ENCODE data around the gene CDC42BPA.
"Not testable (repeated sequence)": the region's sequence is repeated elsewhere in the genome, so short reads cannot be mapped to it uniquely, and the experiment has no call there.

CDC42BPA gene, protein sequence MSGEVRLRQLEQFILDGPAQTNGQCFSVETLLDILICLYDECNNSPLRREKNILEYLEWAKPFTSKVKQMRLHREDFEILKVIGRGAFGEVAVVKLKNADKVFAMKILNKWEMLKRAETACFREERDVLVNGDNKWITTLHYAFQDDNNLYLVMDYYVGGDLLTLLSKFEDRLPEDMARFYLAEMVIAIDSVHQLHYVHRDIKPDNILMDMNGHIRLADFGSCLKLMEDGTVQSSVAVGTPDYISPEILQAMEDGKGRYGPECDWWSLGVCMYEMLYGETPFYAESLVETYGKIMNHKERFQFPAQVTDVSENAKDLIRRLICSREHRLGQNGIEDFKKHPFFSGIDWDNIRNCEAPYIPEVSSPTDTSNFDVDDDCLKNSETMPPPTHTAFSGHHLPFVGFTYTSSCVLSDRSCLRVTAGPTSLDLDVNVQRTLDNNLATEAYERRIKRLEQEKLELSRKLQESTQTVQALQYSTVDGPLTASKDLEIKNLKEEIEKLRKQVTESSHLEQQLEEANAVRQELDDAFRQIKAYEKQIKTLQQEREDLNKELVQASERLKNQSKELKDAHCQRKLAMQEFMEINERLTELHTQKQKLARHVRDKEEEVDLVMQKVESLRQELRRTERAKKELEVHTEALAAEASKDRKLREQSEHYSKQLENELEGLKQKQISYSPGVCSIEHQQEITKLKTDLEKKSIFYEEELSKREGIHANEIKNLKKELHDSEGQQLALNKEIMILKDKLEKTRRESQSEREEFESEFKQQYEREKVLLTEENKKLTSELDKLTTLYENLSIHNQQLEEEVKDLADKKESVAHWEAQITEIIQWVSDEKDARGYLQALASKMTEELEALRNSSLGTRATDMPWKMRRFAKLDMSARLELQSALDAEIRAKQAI (N-terminal part only)

DNA sequence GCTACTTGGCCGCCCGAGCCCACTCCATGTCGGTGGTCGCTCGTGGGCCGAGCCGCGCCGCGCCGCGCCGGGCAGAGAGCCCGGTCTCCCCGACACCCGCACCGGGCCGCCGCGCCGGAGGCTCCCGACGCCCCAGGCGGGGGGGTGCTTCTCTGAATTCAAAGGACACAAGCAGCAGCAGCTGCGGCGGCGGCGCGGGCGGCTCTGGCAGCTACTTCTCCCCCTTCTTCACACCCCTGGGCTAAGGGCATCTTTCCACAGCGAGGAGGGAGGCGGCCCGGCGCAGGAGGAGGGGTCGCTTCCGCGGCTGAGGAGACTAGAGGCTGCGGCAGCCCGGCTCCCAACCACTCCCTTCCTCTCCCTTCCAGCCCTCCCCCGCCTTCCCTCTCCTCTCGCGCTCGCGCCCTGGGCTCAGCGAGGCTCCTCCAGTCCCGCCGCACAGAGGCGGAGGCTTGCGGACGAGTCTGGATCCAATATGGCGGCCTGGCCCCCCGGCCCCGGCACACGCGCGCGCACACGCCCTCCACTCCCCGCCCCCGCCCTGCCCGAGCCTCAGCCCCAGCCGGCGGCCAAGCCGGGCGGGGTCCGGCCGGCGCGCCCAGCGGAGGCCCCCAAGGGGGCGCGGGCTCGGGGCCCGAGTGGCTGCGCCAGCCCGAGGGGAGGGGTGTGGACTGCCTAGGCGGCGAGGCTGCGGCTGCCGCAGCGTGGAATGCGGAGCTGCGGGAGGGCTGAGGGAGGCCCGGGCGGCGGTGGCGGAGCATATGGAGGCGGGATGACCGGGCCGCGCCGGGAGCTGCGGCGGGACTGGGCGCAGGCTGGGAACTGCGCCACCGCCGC lies at the start of gene CDC42BPA:
CDC42BPA (minus strand) TSS at position 477 of the 837 bp plus-strand sequence. CDS start 1,310 bp downstream, outside the sequence.
- DNase-seq = peak; percentile 90

DNA sequence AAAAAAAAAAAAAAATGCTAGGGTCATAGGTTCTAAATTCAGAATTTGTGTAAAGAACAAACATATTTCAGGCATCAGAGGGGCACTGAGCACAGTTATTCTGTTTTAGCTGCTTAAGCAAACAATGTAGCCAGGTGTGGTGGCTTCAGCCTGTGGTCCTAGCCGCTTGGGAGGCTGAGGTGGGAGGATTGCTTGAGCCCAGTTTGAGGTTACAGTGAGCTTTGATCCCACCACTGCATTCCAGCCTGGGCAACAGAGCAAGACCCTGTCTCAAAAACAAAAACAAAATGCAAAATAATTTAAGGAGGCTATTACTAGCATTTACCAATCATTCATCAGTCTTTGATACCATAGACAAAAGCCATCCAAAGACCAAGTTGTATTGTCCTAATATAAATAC lies 49.7 kb upstream of the CDC42BPA start:
- no peak for DNase-seq

DNA sequence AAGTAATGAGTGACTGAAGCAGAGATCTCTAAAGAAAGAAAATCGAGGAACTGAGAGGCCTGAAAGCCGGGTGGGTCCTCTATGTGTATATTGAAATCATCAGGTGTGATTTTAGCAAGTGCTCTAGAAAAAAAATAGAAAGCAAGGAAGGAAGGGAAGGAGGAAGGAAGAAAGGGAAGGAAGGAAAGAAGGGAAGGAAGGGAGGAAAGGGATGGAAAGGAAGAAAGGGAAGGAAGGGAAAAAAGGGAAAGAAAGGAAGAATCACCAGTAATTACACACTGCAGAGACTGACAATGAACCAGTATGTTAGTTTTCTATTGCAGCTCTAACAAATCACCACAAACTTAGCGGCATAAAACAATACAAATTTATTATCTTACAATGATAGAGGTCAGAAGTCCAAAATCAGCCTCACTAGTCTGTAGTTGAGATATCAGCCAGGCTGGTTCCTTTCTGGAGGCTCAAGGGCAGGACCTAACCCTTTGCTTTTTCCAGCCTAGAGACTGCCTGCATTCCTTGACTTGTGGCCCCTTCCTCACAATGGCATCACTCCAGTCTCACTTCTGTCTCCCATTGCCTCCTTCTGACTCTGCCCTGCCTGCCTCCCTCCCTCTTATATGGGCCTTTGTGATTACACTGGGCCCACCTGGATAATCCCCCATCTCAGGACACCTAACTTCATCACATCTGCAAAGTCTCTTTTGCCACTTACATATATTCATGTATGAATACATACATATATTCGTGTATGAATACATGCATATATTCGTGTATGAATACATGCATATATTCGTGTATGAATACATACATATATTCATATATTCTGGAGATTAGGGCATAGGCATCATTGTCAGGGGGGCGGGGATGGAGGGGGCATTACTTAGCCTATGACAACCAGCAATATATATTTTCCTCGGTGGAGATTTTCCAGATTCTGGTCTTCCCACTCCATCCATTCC lies 47.5 kb upstream of the CDC42BPA start:
- DNase-seq = no peak

DNA sequence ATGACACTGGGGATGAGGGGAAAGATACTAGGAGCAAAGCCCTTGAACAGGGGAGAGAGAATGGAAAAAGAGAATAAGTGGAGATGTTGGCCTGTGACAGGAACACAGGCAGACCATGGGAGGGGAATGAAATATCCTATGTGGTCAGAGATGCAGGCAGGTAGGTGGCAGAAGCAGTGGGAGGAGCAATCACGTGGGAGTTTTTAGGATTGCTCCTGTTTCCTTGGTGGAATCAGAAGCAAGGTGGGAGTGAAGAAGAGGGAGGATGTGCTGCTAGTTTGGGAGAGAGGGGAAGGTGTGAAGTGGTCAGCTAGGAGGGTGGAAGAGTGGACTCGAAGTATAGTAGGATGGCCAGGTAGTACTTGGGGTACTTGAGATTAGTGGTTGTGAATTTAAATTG lies 46.4 kb upstream of the CDC42BPA start:
- no peak for DNase-seq

DNA sequence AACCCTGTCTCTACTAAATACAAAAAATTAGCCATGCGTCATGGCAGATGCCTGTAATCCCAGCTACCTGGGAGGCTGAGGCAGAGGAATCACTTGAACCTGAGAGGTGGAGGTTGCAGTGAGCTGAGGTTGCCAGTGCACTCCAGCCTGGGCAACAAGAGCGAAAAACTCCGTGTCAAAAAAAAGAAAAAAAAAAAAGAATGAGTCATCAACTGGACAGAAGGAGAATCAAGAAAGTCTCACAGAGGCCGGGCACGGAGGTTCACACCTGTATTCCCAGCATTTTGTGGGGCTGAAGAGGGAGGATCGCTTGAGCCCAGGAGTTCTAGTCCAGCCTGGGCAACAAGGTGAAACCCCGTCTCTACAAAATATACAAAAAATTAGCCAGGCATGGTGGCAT lies 45.5 kb upstream of the CDC42BPA start:
- DNase-seq = no peak

DNA sequence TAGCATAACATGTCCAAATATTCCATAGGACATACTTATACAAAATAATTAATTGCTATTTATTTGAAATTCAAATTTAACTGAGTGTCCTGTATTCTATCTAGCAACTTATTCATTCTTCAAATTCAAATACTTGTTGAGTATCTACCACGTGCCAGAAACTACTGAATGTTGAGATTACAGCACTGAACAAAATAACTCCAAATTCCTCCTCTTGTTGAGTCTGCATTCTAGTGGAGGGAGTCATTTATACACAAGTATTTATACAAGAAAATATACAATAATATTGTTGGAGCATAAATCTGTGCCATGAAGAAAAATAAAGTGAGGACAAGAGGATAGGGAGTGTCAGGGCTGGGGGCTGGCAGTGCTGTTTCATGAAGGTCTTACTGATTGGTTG lies 43.7 kb upstream of the CDC42BPA start:
- DNase-seq = no peak

DNA sequence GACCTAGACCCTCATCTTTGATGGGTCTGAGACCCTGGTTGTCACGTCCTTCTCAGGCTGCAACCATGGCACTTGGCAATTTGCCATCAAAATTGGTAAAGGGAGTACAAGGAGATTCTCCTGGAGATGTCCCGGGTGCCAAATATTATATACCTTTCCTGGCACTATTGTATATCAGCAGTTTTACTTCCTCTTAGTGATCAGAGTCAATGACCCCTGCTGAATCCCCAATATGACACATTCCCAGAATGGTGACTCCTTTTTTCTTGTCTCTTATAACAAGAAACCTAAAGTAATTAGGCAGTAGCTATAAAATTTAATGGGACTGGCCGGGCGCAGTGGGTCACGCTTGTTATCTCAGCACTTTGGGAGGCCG lies 39.6 kb upstream of the CDC42BPA start:
- DNase-seq = no peak

DNA sequence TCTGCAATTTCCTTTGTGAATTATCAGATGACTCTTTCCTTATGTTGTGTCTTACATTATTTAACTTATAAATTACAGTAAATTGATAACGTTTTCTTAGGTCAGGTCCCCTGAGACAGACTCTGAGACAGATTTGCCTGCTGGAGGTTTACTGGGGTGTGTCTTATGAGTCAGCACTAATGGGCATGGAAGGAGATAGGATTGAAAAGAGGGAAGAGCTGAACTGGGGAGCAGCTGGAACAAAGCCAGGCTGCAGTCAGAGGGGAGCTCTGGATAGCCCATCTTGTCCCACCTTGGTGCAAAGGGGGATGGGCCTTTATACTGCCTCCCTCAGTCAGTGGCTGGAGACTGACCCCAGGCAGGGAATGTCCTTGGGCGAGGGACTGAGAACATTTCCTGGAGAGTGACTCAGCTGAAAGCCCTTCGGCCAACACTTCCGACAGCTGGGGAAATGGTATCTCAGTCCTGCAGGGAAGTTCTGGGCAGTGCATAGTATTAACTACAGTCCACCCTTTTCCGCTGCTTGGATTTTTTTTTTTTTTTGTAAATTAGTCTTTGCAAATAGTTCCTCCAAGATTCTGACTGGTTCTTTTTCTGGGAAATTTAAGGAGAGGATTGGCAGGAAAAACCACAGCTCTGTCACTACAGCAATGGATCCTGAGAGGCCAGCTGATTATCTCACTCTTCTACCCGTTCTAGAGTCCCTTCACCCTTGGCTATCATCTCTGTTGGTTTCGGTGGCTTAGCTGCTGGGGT lies 39.1 kb upstream of the CDC42BPA start:
- peak; percentile 22 for DNase-seq

DNA sequence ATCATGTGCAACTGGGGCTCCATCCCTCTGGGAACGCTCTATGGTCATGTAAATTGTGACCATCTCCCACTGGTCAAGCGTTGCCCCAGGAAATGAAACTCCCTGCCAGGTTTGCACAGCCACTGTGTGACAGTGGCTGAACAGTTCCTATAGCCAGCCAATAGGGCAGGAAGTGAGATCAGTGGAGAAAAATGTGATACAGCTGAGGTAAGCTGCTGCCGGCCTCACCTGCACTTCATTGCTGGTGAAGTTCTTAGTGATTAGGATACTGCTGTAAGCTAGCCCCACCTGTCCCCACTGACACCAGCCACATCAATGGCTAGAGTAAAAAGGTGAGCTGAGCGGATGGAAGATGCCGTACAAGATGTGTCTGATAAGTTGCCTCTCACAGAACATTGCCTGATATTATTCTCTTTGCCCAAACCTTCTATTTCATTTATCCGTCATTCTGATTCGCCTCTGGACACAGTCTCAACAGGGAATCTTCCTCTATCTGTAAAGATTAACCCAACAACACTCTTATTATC lies 38.4 kb upstream of the CDC42BPA start:
- no peak for DNase-seq

DNA sequence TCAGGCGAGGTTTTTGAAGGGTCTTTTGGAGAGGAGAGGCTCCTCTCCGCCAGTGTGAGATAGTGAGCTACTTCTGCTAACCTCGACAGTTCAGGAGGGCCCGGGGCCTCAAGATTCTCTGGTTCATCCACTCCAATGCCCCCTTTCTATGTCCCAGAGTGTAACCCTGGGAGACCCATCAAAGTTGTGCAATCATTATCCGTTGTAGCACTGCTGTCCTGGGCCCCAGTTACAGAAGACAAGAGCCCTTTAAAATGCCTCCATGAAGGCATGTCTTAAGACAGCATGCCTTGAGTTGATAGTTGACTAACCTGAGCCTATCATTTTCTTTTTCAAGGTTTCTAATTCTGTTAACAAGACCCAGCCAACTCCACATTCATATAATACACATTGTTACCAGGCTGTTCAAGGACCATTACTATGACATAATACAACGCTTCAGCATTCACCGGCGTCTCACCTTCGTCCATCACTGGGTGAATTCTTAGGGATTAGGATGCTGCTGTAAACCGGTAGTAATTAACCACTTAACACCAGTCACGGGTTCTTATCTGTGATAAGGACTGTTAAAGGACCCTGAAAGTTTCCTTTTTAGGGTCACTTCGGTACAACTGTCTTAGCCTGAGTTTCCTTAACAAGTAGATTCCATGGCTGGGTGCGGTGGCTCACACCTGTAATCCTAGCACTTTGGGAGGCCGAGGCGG lies 37.4 kb upstream of the CDC42BPA start:
- no peak for DNase-seq

DNA sequence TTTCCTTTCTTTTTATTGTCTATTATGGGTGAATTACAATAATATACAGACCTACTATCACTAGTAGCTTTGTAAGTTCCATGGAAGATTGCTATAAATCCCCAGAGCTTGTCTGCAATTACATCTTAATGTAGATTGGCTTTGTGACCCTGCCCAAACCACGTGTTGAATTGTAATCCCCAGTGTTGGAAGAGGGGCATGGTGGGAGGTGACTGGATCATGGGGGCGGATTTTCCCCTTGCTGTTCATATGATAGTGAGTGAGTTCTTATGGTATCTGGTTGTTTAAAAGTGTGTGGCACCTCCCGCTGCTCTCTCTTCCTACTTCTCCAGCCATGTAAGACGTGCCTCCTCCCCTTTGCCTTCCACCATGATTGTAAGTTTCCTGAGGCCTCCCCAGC lies 34.9 kb upstream of the CDC42BPA start:
- no peak for DNase-seq

DNA sequence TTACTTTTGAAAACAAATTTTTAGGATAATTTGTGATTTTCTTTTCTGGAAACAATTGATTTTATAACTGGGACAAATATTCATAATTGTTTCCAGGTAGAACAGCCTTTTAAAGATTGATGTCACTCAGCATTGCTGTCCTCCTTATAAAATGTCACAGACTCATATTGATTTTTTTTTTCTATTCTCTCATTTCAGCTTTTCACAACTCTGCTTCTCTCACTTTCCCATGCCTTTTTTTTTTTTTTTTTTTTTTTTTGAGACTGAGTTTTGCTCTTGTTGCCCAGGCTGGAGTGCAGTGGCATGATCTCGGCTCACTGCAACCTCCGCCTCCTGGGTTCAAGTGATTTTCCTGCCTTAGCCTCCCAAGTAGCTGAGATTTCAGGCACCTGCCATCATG lies 33.9 kb upstream of the CDC42BPA start:
- not testable (repeated sequence) for DNase-seq

DNA sequence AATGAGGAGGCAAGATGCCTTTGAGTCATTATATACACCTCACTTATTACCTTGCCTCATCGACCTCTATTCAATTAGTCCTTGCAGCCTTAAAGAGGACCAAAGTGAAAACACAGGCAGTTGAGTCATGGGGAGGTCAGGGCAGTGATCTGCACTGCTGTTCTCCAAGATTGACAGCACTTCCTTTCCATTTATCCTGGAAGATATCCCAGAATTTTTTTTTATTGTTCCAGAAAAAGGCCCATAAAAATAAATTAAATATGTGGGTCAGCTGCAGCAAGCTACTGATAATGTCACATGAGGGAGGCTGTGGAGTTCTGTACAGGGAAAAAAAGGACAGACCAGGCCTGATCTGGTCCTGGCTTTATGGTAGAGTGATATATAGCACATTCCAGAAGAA lies 33.2 kb upstream of the CDC42BPA start:
- DNase-seq = no peak

DNA sequence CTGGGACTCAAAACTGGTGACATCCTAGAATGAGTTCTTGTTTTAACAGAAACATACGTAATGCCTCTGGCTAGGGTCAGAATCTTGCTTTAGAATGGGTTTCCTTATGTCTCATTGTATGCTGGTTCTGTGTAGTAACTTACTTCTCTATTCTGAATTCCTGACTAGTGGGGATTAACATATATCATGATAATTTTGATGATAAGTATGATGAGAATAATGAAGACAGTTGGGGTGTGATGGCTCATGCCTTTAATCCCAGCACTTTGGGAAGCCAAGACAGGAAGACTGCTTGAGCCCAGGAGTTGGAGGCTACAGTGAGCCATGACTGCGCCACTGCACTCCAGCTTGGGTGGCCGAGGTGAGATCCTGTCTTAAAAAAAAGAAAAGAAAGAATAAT lies 31.7 kb upstream of the CDC42BPA start:
- no peak for DNase-seq

DNA sequence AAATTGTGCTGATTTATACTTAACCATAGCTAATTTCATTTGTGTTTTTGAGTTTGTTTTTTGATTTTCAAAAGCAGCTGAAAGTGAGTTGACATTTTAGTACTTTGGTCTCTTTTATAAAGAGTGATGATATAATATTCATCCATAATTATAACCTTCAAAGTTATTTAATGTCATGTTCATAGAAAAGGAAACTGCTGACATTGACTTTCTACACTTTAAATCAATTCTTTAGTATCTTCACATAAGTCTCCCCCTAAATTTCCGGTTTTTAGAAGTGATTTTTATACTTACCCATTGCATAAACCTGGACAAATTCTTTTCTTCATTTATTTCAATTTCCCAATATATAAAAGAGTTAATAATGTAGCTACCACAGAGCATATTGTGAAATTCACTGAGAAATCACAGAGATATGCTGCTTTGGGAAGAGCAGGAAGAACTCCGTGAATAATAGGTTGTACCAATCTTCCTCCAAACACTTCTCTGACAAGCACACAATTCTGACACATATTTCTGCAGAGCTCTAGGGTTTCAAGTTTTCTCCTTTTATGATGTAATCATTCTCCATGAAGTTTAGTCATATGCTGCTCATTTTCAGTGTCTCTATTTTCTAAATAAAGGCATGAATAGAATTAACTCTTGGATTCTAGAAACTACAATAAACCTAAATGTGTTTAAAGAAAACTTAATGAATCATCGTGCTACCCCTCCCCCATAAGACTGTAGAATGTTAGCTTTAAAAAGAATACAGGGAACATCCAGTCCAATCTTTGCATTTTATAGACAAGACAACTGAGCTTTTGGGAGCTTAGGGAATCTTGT lies 25.6 kb upstream of the CDC42BPA start:
- DNase-seq = no peak

DNA sequence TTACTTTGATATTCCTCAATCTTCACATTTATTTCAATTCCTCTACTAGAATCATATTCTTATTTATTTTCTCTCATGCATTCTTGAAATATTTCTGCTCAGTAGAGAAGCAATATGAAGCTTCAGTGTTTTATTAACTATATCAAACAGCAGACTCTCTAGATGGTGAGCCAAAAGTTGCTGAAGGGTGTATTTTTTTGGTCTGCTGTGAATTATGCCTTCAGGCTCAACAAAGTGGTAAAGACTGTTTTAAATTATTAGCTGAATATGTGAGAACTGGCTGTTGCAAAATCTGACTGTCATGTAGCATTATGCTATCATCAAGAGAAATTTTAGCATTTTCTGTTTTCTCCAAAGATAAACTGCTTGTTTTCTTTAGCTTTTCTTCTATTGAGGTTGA lies 24.9 kb upstream of the CDC42BPA start:
- no peak for DNase-seq

DNA sequence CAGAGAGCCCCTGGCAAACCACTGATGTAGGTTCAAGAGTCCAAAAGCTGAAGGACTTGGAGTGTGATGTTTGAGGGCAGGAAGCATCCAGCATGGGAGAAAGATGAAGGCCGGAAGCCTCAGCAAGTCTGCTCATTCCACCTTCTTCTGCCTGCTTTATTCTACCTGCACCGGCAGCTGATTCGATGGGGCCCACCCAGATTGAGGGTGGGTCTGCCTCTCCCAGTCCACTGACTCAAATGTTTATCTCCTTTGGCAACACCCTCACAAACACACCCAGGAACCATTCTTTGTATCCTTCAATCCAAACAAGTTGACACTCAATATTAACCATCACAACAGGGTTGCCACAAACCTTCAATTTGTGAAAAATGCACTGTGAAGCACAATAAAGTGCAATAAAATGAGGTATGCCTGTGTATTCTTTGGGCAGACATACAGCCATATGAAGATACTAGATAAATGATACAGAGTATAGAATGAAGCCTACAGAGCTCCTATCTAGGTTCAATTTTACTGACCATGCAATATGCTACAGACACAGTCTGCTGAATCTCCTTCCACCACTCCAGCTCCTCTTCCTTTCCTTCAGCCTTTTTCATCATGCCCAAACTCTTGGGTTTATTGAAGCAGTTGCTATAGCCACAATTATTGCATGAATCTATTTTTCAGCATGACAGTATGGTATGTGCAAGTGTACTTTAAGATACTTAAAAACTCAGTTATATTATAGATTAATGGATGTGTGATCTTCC lies 24.0 kb upstream of the CDC42BPA start:
- no peak for DNase-seq

DNA sequence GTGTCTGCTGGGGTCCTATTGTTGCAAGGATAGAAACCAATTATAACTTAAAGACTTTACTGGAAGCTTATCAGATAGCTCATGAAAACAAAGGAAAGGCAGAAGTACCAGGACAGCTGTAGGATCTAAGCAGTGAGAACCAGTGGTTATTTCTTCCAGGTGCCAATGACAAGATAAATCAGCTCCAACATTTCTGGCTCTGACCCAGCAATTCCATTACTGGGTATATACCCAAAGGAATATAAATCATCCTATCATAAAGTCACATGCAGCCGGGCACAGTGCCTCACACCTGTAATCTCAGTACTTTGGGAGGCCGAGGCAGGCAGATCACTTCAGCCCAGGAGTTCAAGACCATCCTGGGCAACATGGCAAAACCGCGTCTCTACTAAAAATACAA lies 17.8 kb upstream of the CDC42BPA start:
- DNase-seq = not testable (repeated sequence)
